22Rv1 (cell line): ENCODE measurements around the gene DYNLT4.

Experiments used
- ZFX ChIP-seq: fragments of 450-650 bp; IDR thresholded peaks from 2 replicates; pipeline ENCODE4 v1.6.1; 2017; ENCODE audit warnings: antibody characterized with exemption, borderline replicate concordance
- TF ChIP-seq, protein P1 (sequence below): fragments of 450-650 bp; IDR thresholded peaks from 2 replicates; pipeline ENCODE4 v1.5.1; 2017; ENCODE audit warnings: mild to moderate bottlenecking

DNA sequence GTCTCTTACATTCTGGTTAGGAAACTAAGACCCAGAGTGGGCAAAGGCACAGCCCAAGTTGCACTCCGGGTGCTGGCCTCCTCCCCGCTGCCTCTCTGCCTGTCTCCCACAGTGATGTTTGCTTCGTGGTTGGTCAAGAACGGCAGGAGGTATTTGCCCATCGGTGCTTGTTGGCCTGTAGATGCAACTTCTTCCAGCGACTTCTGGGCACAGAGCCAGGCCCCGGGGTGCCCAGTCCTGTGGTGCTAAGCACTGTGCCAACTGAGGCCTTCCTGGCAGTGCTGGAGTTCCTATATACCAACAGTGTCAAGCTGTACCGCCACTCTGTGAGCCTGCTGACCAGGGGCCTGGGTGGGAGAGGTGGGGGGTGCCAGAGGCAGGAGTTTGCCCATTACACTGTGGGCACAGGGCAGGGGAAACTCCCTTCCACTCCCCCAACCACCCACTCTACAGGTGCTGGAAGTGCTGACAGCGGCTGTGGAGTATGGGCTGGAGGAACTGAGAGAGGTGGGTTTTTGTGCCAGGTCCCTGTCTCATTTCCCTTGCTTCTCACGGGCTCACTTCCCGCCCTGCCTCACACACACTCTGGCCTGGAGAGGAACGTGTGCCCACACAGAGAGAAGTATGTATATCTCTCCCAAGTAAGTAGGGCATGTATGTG lies 3.1 kb upstream of the DYNLT4 start:
- TF ChIP-seq, protein P1, sequence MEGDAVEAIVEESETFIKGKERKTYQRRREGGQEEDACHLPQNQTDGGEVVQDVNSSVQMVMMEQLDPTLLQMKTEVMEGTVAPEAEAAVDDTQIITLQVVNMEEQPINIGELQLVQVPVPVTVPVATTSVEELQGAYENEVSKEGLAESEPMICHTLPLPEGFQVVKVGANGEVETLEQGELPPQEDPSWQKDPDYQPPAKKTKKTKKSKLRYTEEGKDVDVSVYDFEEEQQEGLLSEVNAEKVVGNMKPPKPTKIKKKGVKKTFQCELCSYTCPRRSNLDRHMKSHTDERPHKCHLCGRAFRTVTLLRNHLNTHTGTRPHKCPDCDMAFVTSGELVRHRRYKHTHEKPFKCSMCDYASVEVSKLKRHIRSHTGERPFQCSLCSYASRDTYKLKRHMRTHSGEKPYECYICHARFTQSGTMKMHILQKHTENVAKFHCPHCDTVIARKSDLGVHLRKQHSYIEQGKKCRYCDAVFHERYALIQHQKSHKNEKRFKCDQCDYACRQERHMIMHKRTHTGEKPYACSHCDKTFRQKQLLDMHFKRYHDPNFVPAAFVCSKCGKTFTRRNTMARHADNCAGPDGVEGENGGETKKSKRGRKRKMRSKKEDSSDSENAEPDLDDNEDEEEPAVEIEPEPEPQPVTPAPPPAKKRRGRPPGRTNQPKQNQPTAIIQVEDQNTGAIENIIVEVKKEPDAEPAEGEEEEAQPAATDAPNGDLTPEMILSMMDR, result no peak
- TF ChIP-seq ZFX, result no peak
